GM18907 (cell line): ENCODE data around the gene FXYD6.
A peak's percentile ranks its signal among the peaks of the same experiment; 100 is the strongest.

Experiments used
- ATAC-seq: cut with Tn5 transposase; IDR thresholded peaks from one replicate; pipeline ENCODE4 v1.9.1; 2021; ENCODE audit warnings: mild to moderate bottlenecking, moderate library complexity; ENCODE audit not compliant: unreplicated experiment

FXYD6 gene

DNA sequence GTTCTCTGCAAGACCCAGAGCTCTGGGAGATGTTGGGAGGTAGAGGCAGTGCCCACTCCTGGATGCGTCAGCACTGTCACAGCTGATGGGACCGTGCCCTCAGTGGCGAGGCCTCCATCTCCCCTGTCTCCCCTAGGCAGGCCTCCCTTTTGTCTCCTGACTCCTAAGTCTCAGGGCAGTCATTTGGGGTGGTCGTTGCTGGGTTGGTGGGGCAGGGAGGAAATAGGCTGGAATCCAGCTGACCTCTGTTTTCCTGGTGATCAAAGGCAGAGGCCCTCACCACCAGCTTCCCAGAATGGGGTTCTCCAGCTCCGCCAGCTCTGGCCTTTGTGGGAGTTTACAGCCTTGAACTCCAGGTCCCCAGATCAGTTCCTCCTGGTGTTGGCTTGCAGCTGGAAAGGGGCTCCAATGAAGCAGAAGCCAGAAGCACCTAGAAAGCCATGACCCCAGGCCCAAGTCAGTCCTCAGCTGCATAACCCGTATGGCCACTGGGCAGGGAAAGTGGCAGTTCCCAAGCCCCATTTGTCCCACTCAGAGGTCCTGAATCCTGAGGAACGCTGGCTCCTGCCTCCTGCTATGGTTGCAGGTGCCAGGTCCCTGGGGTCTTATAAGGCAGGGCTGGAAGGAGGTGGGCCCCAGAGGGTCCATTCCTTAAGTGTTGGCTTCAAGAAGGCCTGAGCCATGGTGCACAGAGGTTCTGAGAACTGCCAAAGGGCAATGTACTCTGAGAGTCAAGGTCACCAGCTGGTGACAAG lies 44.6 kb downstream of the FXYD6 start:
- ATAC-seq: no peak

DNA sequence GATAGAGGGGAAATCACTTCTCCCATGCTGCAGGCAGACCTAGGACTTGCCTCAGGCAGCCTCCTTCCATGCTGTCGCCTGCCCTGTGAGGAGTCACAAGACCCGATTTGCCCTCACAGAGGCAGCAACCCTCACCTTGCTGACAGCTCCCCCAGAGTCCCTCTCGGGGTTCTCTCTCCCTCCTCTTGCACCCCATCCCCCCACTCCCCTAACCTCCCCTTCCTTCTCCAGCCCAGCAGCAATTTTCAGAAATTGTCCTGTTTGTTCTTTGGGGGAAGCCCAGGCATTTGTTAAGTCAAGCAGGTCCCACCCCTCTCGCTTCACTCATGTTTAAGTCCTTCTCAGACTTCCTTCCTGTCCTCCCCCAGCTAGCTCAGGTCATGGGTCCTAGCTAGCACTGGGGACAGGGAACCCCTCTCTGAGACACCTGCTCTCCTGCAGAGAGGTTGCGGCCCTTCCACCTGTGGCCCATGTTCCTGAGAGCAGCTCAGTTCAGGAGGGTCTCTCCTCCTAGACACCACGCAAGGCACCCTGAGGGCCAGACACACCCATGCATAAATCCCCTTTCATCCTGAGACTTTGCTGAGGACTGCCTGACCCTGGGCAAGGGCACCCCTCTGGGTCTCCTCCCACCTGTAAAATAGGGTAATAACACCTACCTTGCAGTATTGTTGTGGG lies 45.6 kb downstream of the FXYD6 start:
- no peak for ATAC-seq

- no peak for ATAC-seq
Measured at GRCh38 chr11:117830072-117830471, 46.4 kb downstream of the FXYD6 start.

GRCh38 chr11:117829369-117829725 lies 47.1 kb downstream of the FXYD6 start:
- no peak for ATAC-seq

DNA sequence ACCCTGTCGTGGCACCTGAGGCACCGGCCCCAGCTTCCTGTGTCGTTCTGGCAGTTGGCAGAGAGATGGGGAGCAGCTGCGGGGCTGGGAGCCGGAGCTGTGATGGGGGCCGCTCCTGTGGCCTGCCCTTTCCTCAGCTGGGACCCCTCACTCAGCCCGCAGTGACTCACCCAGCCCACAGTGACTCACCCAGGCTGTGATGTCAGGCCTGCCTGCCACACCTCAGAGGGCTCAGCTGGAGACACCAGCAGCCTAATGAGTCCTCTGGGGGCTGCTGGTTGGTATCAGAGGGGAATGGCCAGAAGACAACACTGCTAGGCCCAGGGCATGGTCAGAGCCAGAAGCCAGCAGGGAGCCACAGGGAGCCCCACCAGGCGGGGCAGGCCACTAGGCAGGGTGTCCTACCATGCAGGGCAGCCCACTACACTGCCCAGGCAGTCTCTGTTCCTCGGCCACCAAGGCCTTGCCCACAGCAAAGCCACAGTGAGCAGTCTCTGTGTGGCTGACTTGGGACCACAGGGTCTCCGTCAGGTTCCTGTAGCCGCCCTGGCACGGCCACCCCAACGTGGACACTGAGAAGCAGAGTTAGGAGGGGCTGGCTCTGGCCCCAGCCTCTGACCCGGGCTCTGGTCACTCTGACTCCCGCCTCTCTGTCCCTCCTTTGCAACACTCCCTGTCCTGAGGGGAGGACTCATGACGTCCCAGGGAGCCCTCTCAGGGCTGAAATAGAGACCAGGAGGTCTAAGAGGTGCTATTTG lies 47.7 kb downstream of the FXYD6 start:
- ATAC-seq: peak; percentile 60

GRCh38 chr11:117827521-117828511 lies 48.6 kb downstream of the FXYD6 start:
- ATAC-seq: peak; percentile 18

DNA sequence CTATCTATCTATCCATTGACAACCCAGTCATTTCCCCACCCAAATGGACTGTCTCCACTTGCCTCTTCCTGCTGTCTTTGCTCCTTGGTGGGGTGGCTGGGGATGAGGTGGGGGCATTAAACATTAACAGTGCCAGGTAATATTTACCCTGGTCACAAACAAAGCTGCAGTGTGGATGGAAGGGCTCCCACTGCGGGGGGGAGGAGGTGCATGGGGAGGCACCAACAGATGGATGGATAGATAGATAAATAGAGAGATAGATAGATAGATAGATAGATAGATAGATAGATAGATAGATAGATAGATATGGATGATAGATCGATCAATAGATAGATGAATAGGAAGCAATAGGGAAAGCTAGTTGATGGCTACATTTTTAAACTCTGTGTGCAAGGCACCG lies 49.6 kb downstream of the FXYD6 start:
- no peak for ATAC-seq

GRCh38 chr11:117826190-117826570 lies 50.3 kb downstream of the FXYD6 start:
- ATAC-seq: no peak

DNA sequence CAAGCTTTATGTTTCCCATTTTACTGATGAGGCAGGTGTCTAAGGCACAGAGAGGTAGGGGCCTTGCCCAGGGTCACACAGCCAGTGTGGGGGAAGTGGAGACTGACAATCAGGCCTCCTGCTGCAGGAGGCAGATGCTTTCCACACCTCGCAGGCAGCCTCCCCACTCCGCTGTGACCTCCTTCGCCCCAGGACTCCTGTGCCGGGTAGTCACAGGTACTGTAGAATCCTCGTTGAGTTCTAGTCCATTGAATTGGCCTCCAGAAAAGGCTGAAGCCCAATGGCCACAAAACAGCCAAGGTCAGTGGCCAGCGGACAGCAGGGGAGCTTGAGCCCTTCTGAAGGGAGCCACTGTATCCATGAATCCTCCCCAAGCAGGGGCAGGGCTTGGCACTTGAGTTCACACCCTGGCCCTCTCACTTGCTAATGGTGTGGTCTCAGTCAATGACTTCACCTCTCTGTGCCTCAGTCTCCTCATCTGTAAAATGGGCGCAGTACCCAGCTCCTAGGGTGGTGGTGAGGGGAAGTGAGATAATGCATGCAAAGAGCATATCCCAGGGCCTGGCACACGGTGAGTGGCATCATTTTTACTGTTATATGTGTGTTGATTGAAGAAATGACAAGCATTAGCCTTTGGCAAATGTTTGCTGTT lies 50.8 kb downstream of the FXYD6 start:
- ATAC-seq: no peak

DNA sequence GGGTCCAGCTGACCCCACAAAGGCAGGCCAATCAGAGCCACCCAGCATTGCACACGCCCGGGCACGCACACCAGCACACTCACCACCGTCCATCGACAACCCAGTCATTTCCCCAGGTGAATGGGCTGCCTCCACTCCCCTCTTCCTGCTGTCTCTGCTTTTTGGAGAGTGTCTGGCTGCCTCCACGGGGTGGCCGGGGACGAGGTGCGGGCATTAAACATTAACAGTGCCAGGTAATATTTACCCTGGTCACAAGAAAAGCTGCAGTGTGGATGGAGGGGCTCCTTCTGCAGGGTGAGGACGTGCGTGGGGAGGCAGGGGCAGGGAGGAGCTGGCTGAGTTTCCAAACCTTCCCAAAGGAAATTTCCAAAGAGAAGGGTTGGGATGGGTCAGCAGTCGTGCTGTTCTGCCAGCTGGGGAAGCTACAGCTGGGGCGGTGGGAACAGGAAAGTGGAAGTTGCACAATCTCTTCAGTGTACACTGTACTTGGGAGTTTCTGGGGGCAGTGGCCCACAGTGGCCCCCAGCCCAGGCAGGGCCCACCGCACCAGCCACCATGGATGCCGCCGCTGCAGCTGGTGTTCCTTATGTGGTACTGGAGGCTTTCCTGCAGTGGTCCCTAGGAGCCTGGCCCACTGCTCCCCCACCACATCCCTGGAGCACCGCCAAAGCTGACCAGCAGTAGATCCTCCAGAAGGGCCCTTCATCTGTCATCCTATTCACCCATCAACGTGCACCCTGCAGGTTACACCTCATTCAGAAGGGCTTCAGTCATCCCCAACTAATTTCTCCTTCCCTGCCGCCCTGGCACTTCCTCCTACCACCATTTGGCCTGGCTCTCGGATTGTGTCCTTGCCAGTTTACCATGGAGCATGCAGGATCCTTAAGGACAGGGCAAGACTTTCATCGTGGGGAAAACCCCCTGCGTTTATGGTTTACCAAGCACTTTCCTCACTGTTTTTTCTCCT lies 51.6 kb downstream of the FXYD6 start, which contains the start of gene FXYD2:
Gene FXYD2, minus strand, starts transcription at position 174 of the 967 bp plus-strand sequence. Its CDS starts 66 bp downstream, at position 108.
- no peak for ATAC-seq

DNA sequence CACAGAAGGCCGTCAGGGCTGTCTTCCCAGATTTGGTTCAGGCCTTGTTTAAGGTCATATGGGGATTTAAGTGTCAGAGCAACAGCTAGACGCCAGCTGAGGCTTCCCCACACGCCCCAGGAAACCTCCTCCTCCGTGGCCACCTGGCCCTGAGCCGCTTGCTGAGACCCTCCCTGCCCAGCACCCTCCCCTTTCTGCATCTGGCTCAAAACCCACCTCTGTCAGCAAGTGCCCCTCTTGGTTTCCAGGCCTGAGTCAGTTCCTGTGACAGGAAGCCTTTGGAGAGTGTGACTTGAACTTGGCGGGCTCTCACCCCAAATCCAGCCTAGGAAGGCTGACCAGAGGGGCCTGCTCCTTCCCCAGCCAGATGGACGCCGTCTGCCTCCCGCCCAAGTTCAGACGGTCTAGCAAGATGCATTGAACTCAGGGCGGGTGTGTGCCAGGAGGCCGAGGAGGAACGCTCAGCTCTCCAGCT lies 52.5 kb downstream of the FXYD6 start:
- no peak for ATAC-seq

GRCh38 chr11:117823294-117823945 lies 53.0 kb downstream of the FXYD6 start:
- no peak for ATAC-seq

GRCh38 chr11:117822074-117823033 lies 54.1 kb downstream of the FXYD6 start:
- ATAC-seq: no peak

- no peak for ATAC-seq
Measured at GRCh38 chr11:117821431-117821830, 55.0 kb downstream of the FXYD6 start.

- no peak for ATAC-seq
Measured at GRCh38 chr11:117820516-117820915, 55.9 kb downstream of the FXYD6 start.

GRCh38 chr11:117820071-117820470 lies 56.4 kb downstream of the FXYD6 start:
- ATAC-seq: no peak
